HepG2 (cell line): ENCODE measurements around the gene TDRD9. TPM values are rescaled to one million over a fixed set of nuclear protein-coding genes. Genes with fewer than 3 reads are reported as not detected.

ENCODE experiments used
- AHR ChIP-seq: IDR thresholded peaks from 2 replicates; pipeline ENCODE4 v1.6.1; 2018; ENCODE audit warnings: missing genetic modification reagents, missing compliant biosample characterization
- BHLHE40 ChIP-seq: IDR thresholded peaks from 2 replicates; pipeline ENCODE4 v1.6.1; 2011; ENCODE audit warnings: low read length, improper control_type of control experiment
- DDIT3 ChIP-seq: sonication (generic); formaldehyde crosslinking; IDR thresholded peaks from 2 replicates; pipeline ENCODE4 v1.4.0; 2020; ENCODE audit warnings: mild to moderate bottlenecking, missing genetic modification reagents
- FOSL1 ChIP-seq: sonication (generic); formaldehyde crosslinking; IDR thresholded peaks from 2 replicates; pipeline ENCODE4 v1.9.0; 2021; ENCODE audit warnings: missing genetic modification reagents, borderline replicate concordance
- GPN1 ChIP-seq: sonication (generic); formaldehyde crosslinking; IDR thresholded peaks from 2 replicates; pipeline ENCODE4 v1.5.1; 2020; ENCODE audit warnings: missing genetic modification reagents, borderline replicate concordance
- GZF1 ChIP-seq: sonication (generic); formaldehyde crosslinking; IDR thresholded peaks from 2 replicates; pipeline ENCODE4 v1.5.1; 2020; ENCODE audit warnings: mild to moderate bottlenecking, missing genetic modification reagents
- HOXA5 ChIP-seq: sonication (generic); formaldehyde crosslinking; IDR thresholded peaks from 2 replicates; pipeline ENCODE4 v1.4.0; 2020; ENCODE audit warnings: missing genetic modification reagents
- KAT2B ChIP-seq: fragments of 150-350 bp; IDR thresholded peaks from 2 replicates; pipeline ENCODE4 v1.6.1; 2014; ENCODE audit warnings: low read depth, low read length, borderline replicate concordance
- NR2F1 ChIP-seq, 2 experiments: fragments of 450-650 bp in 1 of 2; formaldehyde crosslinking in 1 of 2; IDR thresholded peaks; 2 replicates each; pipeline versions ENCODE4 v1.5.0 to v1.6.1; 2016 to 2020; ENCODE audit warnings: mild to moderate bottlenecking in 1 of 2, missing compliant biosample characterization in 1 of 2, missing genetic modification reagents in 1 of 2, moderate library complexity in 1 of 2
- SRF ChIP-seq: IDR thresholded peaks from 2 replicates; pipeline ENCODE4 v1.6.1; 2011; ENCODE audit warnings: mild to moderate bottlenecking, low read depth, low read length, moderate library complexity
- TRIM24 ChIP-seq: sonication (generic); formaldehyde crosslinking; IDR thresholded peaks from 2 replicates; pipeline ENCODE4 v1.8.0; 2022; ENCODE audit warnings: mild to moderate bottlenecking, missing genetic modification reagents
- XRCC5 ChIP-seq: fragments of 200-400 bp; formaldehyde crosslinking; optimal IDR thresholded peaks from 2 replicates; pipeline ENCODE3; 2017; ENCODE audit warnings: mild to moderate bottlenecking, low read length
- ZNF33A ChIP-seq: sonication (generic); formaldehyde crosslinking; IDR thresholded peaks from 2 replicates; pipeline ENCODE4 v1.5.1; 2020; ENCODE audit warnings: missing genetic modification reagents, mild to moderate bottlenecking, moderate library complexity, borderline replicate concordance
- ZNF382 ChIP-seq: sonication (generic); formaldehyde crosslinking; IDR thresholded peaks from 2 replicates; pipeline ENCODE4 v1.5.0; 2020; ENCODE audit warnings: missing genetic modification reagents, mild to moderate bottlenecking, borderline replicate concordance
- ZNF839 ChIP-seq: sonication (generic); formaldehyde crosslinking; IDR thresholded peaks from 2 replicates; pipeline ENCODE4 v1.4.0; 2020; ENCODE audit warnings: missing genetic modification reagents, mild to moderate bottlenecking, borderline replicate concordance
- polyA plus RNA-seq, 8 experiments: library from polyadenylated mRNA; depleted of rRNA in 3 of 8; stranded (reverse) in 7 of 8; unstranded in 1 of 8; fragments of >200 nt; fragmentation: Illumina TruSeq in 4 of 8; extraction: Trizol in 4 of 8; gene quantifications; 2 replicates each; pipeline versions ENCODE4 v1.2.1 to v1.2.3, GENCODE V29; 2011 to 2016; ENCODE audit warnings: low read depth in 4 of 8, missing spikeins in 1 of 8, mixed read lengths in 1 of 8; ENCODE audit not compliant: insufficient read depth in 1 of 8
- total RNA-seq, 5 experiments: library from RNA; depleted of rRNA; stranded (reverse); fragments of >200 nt; fragmentation: Illumina TruSeq; extraction: Trizol; gene quantifications; 2 replicates each; pipeline ENCODE4 v1.2.3, GENCODE V29; 2016; ENCODE audit warnings: low read depth in 1 of 5
- TF ChIP-seq, protein P1 (sequence below), 2 experiments: sonication (generic) in 1 of 2; formaldehyde crosslinking in 1 of 2; IDR thresholded peaks; 2 replicates each; pipeline versions ENCODE4 v1.5.1 to v1.6.1; 2011 to 2020; ENCODE audit warnings: borderline replicate concordance in 1 of 2, low read depth in 1 of 2, low read length in 1 of 2, mild to moderate bottlenecking in 1 of 2, missing genetic modification reagents in 1 of 2, moderate library complexity in 1 of 2
- TF ChIP-seq, protein P2 (sequence below): sonication (generic); formaldehyde crosslinking; IDR thresholded peaks from 2 replicates; pipeline ENCODE4 v1.8.1; 2022; ENCODE audit warnings: mild to moderate bottlenecking, missing genetic modification reagents
- TF ChIP-seq, protein P3 (sequence below): sonication (generic); formaldehyde crosslinking; IDR thresholded peaks from 2 replicates; pipeline ENCODE4 v1.4.0; 2020; ENCODE audit warnings: missing genetic modification reagents, borderline replicate concordance
- TF ChIP-seq, protein P4 (sequence below): sonication (generic); formaldehyde crosslinking; IDR thresholded peaks from 2 replicates; pipeline ENCODE4 v1.4.0; 2020; ENCODE audit warnings: missing genetic modification reagents

TDRD9 gene
- total and polyA plus RNA-seq, 2 of the 13 experiments (the other 11 are each of a cell fraction or from before 2014, with no cell fraction given), result not detected

GRCh38 chr14:103920981-103921854 lies 7.0 kb upstream of the TDRD9 start (continued):
- TF ChIP-seq DDIT3, result no peak
- TF ChIP-seq, protein P1, sequence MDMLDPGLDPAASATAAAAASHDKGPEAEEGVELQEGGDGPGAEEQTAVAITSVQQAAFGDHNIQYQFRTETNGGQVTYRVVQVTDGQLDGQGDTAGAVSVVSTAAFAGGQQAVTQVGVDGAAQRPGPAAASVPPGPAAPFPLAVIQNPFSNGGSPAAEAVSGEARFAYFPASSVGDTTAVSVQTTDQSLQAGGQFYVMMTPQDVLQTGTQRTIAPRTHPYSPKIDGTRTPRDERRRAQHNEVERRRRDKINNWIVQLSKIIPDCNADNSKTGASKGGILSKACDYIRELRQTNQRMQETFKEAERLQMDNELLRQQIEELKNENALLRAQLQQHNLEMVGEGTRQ (IDR thresholded peaks at IDR 0.05; ENCODE audit: low read depth, low read length), result no peak
- TF ChIP-seq, protein P1 (CRISPR knock-in tag; IDR thresholded peaks at IDR 0.05; ENCODE audit: borderline replicate concordance), result no peak
- TF ChIP-seq SRF, result no peak
- TF ChIP-seq ZNF382, result no peak
- TF ChIP-seq BHLHE40, result peak; percentile 35; the same call in 1 of the 2 replicates
- TF ChIP-seq KAT2B, result 0 out of 2 replicates have a peak, but pooled peaks have one; percentile 4
- TF ChIP-seq ZNF33A (CRISPR knock-in tag), result no peak
- no peak for TF ChIP-seq ZNF839 (CRISPR knock-in tag)
- peak; percentile 87; the same call in 1 of the 2 replicates for TF ChIP-seq HOXA5 (CRISPR knock-in tag)
- TF ChIP-seq, protein P2, sequence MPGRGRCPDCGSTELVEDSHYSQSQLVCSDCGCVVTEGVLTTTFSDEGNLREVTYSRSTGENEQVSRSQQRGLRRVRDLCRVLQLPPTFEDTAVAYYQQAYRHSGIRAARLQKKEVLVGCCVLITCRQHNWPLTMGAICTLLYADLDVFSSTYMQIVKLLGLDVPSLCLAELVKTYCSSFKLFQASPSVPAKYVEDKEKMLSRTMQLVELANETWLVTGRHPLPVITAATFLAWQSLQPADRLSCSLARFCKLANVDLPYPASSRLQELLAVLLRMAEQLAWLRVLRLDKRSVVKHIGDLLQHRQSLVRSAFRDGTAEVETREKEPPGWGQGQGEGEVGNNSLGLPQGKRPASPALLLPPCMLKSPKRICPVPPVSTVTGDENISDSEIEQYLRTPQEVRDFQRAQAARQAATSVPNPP (CRISPR knock-in tag), result no peak
- TF ChIP-seq, protein P3, sequence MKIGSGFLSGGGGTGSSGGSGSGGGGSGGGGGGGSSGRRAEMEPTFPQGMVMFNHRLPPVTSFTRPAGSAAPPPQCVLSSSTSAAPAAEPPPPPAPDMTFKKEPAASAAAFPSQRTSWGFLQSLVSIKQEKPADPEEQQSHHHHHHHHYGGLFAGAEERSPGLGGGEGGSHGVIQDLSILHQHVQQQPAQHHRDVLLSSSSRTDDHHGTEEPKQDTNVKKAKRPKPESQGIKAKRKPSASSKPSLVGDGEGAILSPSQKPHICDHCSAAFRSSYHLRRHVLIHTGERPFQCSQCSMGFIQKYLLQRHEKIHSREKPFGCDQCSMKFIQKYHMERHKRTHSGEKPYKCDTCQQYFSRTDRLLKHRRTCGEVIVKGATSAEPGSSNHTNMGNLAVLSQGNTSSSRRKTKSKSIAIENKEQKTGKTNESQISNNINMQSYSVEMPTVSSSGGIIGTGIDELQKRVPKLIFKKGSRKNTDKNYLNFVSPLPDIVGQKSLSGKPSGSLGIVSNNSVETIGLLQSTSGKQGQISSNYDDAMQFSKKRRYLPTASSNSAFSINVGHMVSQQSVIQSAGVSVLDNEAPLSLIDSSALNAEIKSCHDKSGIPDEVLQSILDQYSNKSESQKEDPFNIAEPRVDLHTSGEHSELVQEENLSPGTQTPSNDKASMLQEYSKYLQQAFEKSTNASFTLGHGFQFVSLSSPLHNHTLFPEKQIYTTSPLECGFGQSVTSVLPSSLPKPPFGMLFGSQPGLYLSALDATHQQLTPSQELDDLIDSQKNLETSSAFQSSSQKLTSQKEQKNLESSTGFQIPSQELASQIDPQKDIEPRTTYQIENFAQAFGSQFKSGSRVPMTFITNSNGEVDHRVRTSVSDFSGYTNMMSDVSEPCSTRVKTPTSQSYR, result peak; percentile 34; the same call in 1 of the 2 replicates
- peak; percentile 77; the same call in 1 of the 2 replicates for TF ChIP-seq AHR (CRISPR knock-in tag)
- TF ChIP-seq GPN1 (CRISPR knock-in tag), result no peak
- TF ChIP-seq FOSL1 (CRISPR knock-in tag), result 0 out of 2 replicates have a peak, but pooled peaks have one; percentile 43
- TF ChIP-seq TRIM24 (CRISPR knock-in tag), result no peak
- TF ChIP-seq NR2F1 (CRISPR knock-in tag; IDR thresholded peaks at IDR 0.05), result no peak
- peak; percentile 77; the same call in 1 of the 2 replicates for TF ChIP-seq GZF1
- peak; percentile 98 for TF ChIP-seq XRCC5
- TF ChIP-seq, protein P4, sequence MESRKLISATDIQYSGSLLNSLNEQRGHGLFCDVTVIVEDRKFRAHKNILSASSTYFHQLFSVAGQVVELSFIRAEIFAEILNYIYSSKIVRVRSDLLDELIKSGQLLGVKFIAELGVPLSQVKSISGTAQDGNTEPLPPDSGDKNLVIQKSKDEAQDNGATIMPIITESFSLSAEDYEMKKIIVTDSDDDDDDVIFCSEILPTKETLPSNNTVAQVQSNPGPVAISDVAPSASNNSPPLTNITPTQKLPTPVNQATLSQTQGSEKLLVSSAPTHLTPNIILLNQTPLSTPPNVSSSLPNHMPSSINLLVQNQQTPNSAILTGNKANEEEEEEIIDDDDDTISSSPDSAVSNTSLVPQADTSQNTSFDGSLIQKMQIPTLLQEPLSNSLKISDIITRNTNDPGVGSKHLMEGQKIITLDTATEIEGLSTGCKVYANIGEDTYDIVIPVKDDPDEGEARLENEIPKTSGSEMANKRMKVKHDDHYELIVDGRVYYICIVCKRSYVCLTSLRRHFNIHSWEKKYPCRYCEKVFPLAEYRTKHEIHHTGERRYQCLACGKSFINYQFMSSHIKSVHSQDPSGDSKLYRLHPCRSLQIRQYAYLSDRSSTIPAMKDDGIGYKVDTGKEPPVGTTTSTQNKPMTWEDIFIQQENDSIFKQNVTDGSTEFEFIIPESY (CRISPR knock-in tag), result peak; percentile 93
